22Rv1 (cell line): ENCODE data around the gene ENTPD7.

Experiments
- ZFX ChIP-seq: fragments of 450-650 bp; IDR thresholded peaks from 2 replicates; pipeline ENCODE4 v1.6.1; 2017; ENCODE audit warnings: antibody characterized with exemption, borderline replicate concordance
- TF ChIP-seq, protein P1 (sequence below): fragments of 450-650 bp; IDR thresholded peaks from 2 replicates; pipeline ENCODE4 v1.5.1; 2017; ENCODE audit warnings: mild to moderate bottlenecking

GRCh38 chr10:99676895-99677294 is 17.6 kb downstream of the ENTPD7 start:
- TF ChIP-seq, protein P1, sequence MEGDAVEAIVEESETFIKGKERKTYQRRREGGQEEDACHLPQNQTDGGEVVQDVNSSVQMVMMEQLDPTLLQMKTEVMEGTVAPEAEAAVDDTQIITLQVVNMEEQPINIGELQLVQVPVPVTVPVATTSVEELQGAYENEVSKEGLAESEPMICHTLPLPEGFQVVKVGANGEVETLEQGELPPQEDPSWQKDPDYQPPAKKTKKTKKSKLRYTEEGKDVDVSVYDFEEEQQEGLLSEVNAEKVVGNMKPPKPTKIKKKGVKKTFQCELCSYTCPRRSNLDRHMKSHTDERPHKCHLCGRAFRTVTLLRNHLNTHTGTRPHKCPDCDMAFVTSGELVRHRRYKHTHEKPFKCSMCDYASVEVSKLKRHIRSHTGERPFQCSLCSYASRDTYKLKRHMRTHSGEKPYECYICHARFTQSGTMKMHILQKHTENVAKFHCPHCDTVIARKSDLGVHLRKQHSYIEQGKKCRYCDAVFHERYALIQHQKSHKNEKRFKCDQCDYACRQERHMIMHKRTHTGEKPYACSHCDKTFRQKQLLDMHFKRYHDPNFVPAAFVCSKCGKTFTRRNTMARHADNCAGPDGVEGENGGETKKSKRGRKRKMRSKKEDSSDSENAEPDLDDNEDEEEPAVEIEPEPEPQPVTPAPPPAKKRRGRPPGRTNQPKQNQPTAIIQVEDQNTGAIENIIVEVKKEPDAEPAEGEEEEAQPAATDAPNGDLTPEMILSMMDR: no peak
- TF ChIP-seq ZFX: no peak
